HepG2 (cell line): Measurements from ENCODE around the gene SERPINB1. TPM values are rescaled to one million over a fixed set of nuclear protein-coding genes. Genes with fewer than 3 reads are reported as not detected.

Experiments used
- AFF4 ChIP-seq: sonication (generic); formaldehyde crosslinking; IDR thresholded peaks from 2 replicates; pipeline ENCODE4 v1.4.0; 2020; ENCODE audit warnings: missing genetic modification reagents
- DPF2 ChIP-seq: sonication (generic); formaldehyde crosslinking; IDR thresholded peaks from 2 replicates; pipeline ENCODE4 v1.4.0; 2020; ENCODE audit warnings: mild to moderate bottlenecking, low read depth, missing genetic modification reagents, borderline replicate concordance
- GRHL1 ChIP-seq: sonication (generic); formaldehyde crosslinking; conservative IDR thresholded peaks from 2 replicates; pipeline ENCODE4 v1.8.0; 2022; ENCODE audit warnings: missing genetic modification reagents
- HNRNPUL1 ChIP-seq: fragments of 200-400 bp; formaldehyde crosslinking; IDR thresholded peaks from 2 replicates; pipeline ENCODE4 v1.6.1; 2017; ENCODE audit warnings: low read depth, mild to moderate bottlenecking, low read length, moderate library complexity
- KLF11 ChIP-seq: IDR thresholded peaks from 2 replicates; pipeline ENCODE4 v1.6.1; 2016; ENCODE audit warnings: missing compliant biosample characterization
- LCORL ChIP-seq, 2 experiments: fragments of 450-650 bp in 1 of 2; sonication (generic) in 1 of 2; formaldehyde crosslinking in 1 of 2; IDR thresholded peaks; 2 replicates each; pipeline versions ENCODE4 v1.5.0 to v1.6.1; 2017 to 2020; ENCODE audit warnings: antibody characterized with exemption in 1 of 2, missing genetic modification reagents in 1 of 2
- MATR3 ChIP-seq: sonication (generic); formaldehyde crosslinking; IDR thresholded peaks from 2 replicates; pipeline ENCODE4 v1.4.0; 2020; ENCODE audit warnings: missing genetic modification reagents
- NCOR1 ChIP-seq: fragments of 200-600 bp; sonication (generic); IDR thresholded peaks from 2 replicates; pipeline ENCODE4 v1.7.0; 2017; ENCODE audit warnings: antibody characterized with exemption, low read length, borderline replicate concordance
- POLR2AphosphoS5 ChIP-seq: IDR thresholded peaks from 2 replicates; pipeline ENCODE4 v1.6.1; 2012; ENCODE audit warnings: low read depth, low read length
- RXRB ChIP-seq: IDR thresholded peaks from 2 replicates; pipeline ENCODE4 v1.6.1; 2016; ENCODE audit warnings: borderline replicate concordance, missing genetic modification reagents, missing compliant biosample characterization
- SKI ChIP-seq: fragments of 450-650 bp; IDR thresholded peaks from one replicate; pipeline ENCODE4 v1.6.1; 2018; ENCODE audit warnings: mild to moderate bottlenecking; ENCODE audit not compliant: partially characterized antibody
- SKIL ChIP-seq: sonication (generic); formaldehyde crosslinking; IDR thresholded peaks from 2 replicates; pipeline ENCODE4 v1.8.0; 2022; ENCODE audit warnings: missing genetic modification reagents, mild to moderate bottlenecking, moderate library complexity, borderline replicate concordance
- SNAI1 ChIP-seq: sonication (generic); formaldehyde crosslinking; IDR thresholded peaks from 2 replicates; pipeline ENCODE4 v1.5.0; 2020; ENCODE audit warnings: mild to moderate bottlenecking, missing genetic modification reagents, borderline replicate concordance
- SOX13 ChIP-seq, 3 experiments: fragments of 450-650 bp in 1 of 3; sonication (generic) in 1 of 3; formaldehyde crosslinking in 1 of 3; IDR thresholded peaks in 2 of 3; conservative IDR thresholded peaks in 1 of 3; 2 replicates each; pipeline versions ENCODE4 v1.5.0 to v1.6.1; 2016 to 2020; ENCODE audit warnings: antibody characterized with exemption in 1 of 3, mild to moderate bottlenecking in 1 of 3, missing compliant biosample characterization in 1 of 3, missing genetic modification reagents in 1 of 3, moderate library complexity in 1 of 3
- SRF ChIP-seq: IDR thresholded peaks from 2 replicates; pipeline ENCODE4 v1.6.1; 2011; ENCODE audit warnings: mild to moderate bottlenecking, low read depth, low read length, moderate library complexity
- TFDP2 ChIP-seq: sonication (generic); formaldehyde crosslinking; IDR thresholded peaks from 2 replicates; pipeline ENCODE4 v1.4.0; 2020; ENCODE audit warnings: missing genetic modification reagents
- ZBTB7A ChIP-seq: sonication (generic); formaldehyde crosslinking; IDR thresholded peaks from 2 replicates; pipeline ENCODE4 v1.8.0; 2022; ENCODE audit warnings: mild to moderate bottlenecking, missing genetic modification reagents
- ZNF350 ChIP-seq: sonication (generic); formaldehyde crosslinking; IDR thresholded peaks from 2 replicates; pipeline ENCODE4 v1.4.0; 2020; ENCODE audit warnings: mild to moderate bottlenecking, low read depth, missing genetic modification reagents, borderline replicate concordance
- ZSCAN9 ChIP-seq: IDR thresholded peaks from 2 replicates; pipeline ENCODE4 v1.6.1; 2016; ENCODE audit warnings: borderline replicate concordance
- polyA plus RNA-seq, 8 experiments: library from polyadenylated mRNA; depleted of rRNA in 3 of 8; stranded (reverse) in 7 of 8; unstranded in 1 of 8; fragments of >200 nt; fragmentation: Illumina TruSeq in 4 of 8; extraction: Trizol in 4 of 8; gene quantifications; 2 replicates each; pipeline versions ENCODE4 v1.2.1 to v1.2.3, GENCODE V29; 2011 to 2016; ENCODE audit warnings: low read depth in 4 of 8, missing spikeins in 1 of 8, mixed read lengths in 1 of 8; ENCODE audit not compliant: insufficient read depth in 1 of 8
- total RNA-seq, 5 experiments: library from RNA; depleted of rRNA; stranded (reverse); fragments of >200 nt; fragmentation: Illumina TruSeq; extraction: Trizol; gene quantifications; 2 replicates each; pipeline ENCODE4 v1.2.3, GENCODE V29; 2016; ENCODE audit warnings: low read depth in 1 of 5

The SERPINB1 gene
- total and polyA plus RNA-seq, 2 of the 13 experiments (the other 11 are each of a cell fraction or from before 2014, with no cell fraction given): 41.4 to 60.5 TPM

GRCh38 chr6:2839195-2839981 lies 2.3 kb downstream of the SERPINB1 start (continued):
- TF ChIP-seq SKIL (peak; percentile 52; the same call in 1 of the 2 replicates), KLF11 (CRISPR knock-in tag) (no peak), POLR2AphosphoS5 (peak; percentile 43; the same call in 1 of the 2 replicates), DPF2 (CRISPR knock-in tag) (peak; percentile 93), TFDP2 (CRISPR knock-in tag) (0 out of 2 replicates have a peak, but pooled peaks have one; percentile 30), SKI (no peak), MATR3 (CRISPR knock-in tag) (no peak), ZSCAN9 (peak; percentile 73; the same call in 1 of the 2 replicates), NCOR1 (peak; percentile 98), LCORL (IDR thresholded peaks at IDR 0.05) (no peak), LCORL (CRISPR knock-in tag; IDR thresholded peaks at IDR 0.05) (peak; percentile 75; the same call in 1 of the 2 replicates), ZNF350 (CRISPR knock-in tag) (no peak), ZBTB7A (CRISPR knock-in tag) (no peak), HNRNPUL1 (no peak), SNAI1 (CRISPR knock-in tag) (peak; percentile 61; the same call in 1 of the 2 replicates), GRHL1 (CRISPR knock-in tag) (no peak), RXRB (peak; percentile 89), SRF (peak; percentile 54; the same call in 1 of the 2 replicates), AFF4 (CRISPR knock-in tag) (no peak), SOX13 (IDR thresholded peaks at IDR 0.05) (peak; percentile 65), SOX13 (CRISPR knock-in tag; conservative IDR thresholded peaks at IDR 0.05 in 1 of 2, IDR thresholded peaks at IDR 0.05 in 1 of 2) (peak in 1 of 2 experiments; percentile 97; a peak in 2 of 4 replicates)
